Activated CD4-positive, alpha-beta T cell treated with anti-CD3 and anti-CD28 coated beads, Interleukin-2, amount 50 U/mL, for 24 hours (primary cell): ENCODE results near the gene MKX.

Source experiments
- DNase-seq, 2 donors: peaks; one replicate each; pipeline ENCODE4 v3.0.0-alpha.2; 2020; ENCODE audit warnings: low read depth in 1 of 2, low spot score in 1 of 2

The MKX gene, protein sequence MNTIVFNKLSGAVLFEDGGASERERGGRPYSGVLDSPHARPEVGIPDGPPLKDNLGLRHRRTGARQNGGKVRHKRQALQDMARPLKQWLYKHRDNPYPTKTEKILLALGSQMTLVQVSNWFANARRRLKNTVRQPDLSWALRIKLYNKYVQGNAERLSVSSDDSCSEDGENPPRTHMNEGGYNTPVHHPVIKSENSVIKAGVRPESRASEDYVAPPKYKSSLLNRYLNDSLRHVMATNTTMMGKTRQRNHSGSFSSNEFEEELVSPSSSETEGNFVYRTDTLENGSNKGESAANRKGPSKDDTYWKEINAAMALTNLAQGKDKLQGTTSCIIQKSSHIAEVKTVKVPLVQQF

DNA sequence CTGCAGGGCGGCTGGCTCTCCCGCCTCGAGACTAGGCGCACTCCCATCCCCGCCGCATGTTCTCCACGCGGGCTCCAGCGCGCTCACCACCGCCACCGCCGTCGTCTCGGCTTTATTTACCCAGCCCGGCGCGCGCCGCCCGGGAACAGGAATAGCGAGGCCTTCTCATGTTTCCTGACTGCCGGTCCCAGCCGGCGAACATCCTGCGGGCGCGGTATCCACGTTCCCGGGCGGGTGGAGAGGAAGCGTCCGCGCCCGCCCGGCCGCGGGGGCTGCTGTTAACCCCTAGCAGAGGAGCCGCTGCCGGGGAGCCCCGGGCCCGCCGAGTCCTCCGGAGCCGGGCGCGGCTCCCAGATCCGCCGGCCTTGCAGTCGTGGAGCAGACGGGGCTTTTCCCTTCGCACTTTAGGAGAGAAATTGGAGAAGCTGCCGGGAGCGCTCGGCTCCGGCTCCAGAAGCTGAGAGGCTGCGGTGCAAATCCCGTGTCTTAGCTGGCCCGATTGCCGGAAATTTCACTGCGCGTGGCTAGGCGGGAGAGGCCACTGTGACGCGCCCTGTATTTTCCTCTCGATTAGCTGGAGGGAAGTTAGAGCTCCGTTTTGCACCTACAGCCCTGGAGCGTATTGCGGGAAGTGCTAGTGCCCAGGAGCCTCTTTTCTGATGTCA is at the start of gene MKX:
MKX (minus strand) TSS at position 88 of the 665 bp plus-strand sequence. CDS start 2,404 bp downstream, outside the sequence.
- peak in 1 of 2 donors; percentile 6 for DNase-seq

DNA sequence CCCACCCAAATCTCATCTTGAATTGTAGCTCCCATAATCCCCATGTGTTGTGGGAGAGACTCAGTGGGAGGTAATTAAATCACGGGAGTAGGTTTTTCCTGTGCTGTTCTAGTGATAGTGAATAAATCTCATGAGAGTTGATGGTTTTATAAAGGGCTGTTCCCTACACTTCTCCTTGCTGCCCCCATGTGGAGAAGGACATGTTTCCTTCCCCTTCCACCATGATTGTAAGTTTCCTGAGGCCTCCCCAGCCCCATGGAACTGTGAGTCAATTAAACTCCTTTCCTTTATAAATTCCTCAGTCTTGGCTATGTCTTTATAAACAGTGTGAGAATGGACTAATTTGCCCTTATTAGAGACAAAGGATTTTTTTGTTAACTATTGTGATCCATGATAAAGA is 48.5 kb upstream of the MKX start:
- DNase-seq: no peak

- DNase-seq: no peak
These were observed 46.6 kb upstream of the MKX start for GRCh38 chr10:27792216-27792615.

DNA sequence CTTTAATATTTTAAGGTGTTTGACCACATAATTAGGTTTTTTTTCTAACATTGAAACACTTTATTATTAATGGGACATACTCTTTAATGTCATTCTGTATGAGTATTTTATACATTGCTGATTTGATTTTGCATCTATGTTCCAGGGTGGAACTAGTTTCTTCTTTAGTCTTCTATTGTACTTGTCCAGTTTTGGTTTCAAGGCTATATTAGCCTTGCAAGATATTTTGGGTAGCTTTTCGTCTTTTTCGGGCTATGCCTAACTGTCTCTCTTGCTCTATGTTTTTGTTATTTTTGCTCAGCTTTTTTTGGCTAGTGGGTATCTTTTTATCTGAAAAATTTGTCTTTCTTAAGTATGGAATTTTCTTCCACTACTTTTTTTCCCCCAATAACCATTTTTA is 38.7 kb upstream of the MKX start:
- DNase-seq: no peak

- peak in 1 of 2 donors; percentile 16 for DNase-seq
These were observed 38.0 kb upstream of the MKX start for GRCh38 chr10:27783660-27784059.

GRCh38 chr10:27779462-27780015 is 33.9 kb upstream of the MKX start:
- DNase-seq: no peak

- DNase-seq: no peak
These were observed 29.2 kb upstream of the MKX start for GRCh38 chr10:27774831-27775230.

DNA sequence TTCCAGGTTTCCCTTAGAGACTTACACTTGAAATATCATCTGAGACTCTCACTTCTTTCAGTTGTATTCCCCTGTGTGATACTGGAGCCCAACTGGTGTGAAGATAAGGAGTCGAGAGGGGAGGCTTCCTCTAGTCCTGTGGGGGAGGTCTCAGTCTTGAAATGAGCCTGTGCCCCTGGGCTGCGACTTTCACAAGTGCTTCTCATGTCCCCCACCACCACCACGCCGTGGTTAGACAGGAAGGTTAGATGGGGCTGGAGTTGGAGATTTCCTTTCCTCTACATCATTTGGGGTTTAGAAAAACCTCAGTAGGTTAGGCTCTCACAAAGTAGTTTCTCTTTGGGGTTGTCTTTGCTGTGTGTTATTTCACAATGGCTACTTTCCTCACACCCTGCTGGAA is 25.6 kb upstream of the MKX start:
- DNase-seq: no peak

DNA sequence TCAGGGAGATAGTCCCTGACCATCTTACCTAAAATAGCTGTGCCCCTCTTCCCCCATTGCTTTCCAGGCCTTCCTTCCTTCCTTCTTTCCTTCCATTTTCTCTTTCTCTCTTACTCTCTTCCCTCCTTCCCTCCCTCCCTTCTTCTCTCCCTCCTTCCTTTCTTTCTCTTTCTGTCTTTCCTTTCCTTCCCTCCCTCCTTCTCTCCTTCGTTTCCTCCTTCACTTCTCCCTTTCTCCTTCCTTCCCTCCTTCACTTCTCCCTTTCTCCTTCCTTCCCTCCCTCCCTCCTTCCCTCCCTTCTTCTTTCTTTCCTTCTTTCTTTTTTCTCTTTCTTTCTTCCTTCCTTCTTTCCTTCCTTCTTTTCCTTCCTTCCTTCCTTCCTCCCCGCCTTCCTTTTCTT is 24.6 kb upstream of the MKX start:
- DNase-seq: no peak

- no peak for DNase-seq
These were observed 15.2 kb upstream of the MKX start for GRCh38 chr10:27760867-27761266.

DNA sequence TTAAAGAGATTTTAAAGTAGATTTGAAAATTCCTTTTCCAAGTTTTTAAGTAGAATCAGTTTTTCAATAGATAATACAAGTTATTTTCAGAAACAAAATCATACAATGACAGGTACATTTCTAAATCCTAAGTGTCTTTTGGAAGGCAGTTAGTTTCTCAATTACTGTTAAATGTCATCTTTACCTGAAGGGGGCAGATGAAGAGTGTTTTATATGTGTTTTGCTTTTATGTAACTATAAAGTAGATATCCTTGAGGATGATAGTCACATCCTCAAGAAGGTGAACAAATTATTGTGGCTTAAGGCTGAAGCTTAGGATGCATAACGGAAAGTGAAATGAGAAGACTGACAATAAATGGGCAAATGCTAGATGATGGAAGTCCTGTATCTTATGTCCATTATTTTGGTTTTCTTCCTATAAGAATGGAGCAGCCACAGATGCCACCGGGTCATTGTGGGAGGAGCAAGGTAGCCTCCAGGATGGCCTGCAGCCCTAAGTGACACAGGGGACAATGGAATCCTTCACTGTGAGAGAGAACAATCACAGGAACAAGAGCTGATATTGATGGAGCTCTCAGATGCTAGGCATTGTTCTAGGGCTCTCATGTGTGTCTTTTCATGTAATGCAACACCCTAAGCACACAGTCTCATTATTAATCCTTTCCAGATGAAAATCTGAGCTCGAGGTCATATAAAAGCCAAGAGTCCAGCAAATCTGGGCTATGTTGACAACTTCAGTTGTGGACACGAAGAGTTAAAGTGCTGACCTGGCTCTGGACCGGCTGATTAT is 14.1 kb upstream of the MKX start:
- no peak for DNase-seq

GRCh38 chr10:27752673-27753237 is 7.1 kb upstream of the MKX start:
- no peak for DNase-seq

DNA sequence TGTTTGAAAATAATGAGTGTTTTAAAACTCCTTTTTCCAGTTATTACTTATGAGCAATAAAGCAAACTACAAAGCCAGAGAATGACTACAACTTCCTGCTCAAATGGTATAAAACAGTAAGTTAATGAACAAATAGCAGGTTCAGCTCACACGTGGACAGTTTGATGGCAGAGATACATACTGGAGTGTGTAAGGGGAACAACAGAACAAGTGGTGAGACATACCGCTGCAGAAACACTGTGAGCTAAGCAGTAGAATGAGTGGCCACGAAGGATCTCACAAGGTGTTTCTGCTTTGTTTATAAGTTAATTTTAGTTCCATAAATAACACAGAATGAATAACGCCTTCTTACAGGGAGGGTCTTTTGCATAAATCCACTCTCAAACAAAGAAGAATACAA is 3.0 kb upstream of the MKX start:
- no peak for DNase-seq

GRCh38 chr10:27747096-27747451 is 1.5 kb upstream of the MKX start:
- no peak for DNase-seq

DNA sequence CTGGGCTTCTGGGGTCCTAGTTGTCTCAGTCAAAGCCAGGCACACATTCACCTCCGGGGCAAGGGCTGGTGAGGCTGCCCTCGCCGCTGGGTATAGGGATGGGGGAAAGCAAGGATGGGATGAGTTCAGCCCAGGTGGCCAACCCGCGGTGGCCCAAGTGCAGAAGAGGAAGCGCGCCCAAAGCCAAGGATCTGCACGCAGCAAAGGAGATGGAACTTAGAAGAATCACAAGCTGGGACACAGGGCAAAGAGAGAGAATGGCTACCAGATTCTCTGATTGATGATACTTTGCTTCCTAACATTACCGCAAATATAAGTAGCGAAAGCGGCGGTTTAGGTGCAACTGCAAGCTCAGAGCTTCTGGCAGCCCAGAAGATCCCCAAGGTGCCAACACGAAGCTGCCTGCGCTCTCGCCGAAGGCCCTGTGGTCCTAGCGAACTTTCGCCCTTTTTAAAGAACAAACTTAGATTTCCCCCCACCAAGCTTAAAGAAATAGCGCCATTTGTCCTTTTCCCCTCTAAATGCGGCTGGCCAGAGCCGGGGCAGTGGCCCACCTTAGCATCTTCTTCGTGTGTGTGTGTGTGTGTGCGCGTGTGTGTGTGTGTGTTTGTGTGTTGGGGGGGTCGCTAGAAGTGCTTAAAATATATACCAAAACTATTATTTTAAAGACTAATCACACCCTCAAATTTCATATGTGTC is 927 bp upstream of the MKX start:
- no peak for DNase-seq

DNA sequence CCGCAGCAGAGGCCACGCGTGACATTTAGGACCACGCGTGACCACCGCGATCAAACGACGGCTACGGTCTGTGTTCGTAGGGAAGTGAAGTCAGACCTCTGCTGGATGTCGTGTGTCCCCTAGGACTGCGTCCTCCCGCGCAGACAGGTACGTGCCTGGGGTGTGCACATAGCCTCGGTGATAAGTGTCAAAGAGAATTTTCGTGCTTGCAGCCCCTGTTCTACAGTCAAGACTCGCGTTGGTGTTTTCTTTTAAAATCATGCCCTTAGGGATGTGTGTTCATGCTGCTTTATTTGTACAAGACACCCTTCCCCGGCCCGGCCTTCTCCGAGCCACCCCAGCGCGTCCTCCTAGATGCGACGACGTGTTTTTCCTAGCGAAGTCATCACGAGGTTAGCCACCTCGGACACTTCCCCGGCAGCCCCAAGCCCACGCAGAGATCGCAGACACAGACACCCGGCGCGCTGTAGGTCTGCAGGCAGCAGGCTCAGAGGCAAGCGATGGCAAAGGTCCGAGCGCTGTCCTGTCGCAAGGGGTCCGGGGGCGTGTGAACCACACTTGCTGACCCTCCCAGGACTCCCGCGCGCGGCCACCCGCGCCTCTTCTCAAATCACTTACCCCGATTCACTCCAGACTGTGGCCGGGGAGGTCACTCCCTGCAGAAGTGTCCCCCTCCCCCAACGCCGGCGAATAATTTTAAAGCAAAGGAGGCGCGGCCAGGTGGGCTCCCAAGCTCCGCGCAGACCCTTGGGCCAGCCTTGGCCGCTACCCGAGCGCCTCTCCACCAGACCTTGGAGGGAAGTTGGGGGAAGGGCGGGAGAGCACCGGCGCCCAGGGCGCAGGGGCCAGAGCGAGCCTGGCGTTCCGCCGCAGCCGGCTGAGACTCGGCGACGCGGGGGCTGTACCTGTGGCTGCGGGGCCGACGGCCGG is 552 bp downstream of the MKX start:
- peak in 1 of 2 donors; percentile 6 for DNase-seq

GRCh38 chr10:27743877-27744801 is 1.5 kb downstream of the MKX start:
- DNase-seq: peak in 1 of 2 donors; percentile 13

GRCh38 chr10:27743012-27743876 is 2.4 kb downstream of the MKX start:
- DNase-seq: peak in 1 of 2 donors; percentile 35
